ENCODE measurements around the gene SNX20.

The SNX20 gene

DNA sequence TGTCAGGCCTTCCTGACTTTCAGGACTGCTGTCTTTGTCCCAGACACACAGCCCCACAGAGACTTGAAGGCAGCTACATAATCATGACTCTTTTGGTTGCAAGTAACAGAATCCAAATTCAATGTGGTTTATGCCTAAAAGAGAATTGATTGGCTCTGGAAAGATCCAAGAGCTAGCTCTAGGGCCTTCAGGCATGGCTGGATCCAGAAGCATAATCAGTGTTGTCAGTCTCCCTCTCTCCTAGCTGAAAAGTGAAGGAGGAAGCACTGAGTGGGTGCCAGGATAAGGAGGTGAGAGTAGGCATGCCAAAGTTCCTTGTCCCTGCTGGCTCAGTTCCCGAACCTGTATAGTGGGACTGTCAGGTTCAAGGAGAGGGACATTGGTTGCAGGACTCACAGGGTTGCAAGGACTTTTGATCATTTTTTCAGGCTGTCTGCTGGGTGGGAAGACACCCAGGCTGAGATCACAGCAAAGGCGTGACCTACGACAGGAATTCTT, 25.5 kb downstream of the SNX20 start:
- ChIA-PET POLR2A (no interaction called here), CTCF (interaction anchor here (0.8 to 8.4 kb wide), 3 partner anchors 10 to 151 kb away, joined by 3 to 83 read pairs (median 3); no protein-coding TSS in a partner anchor)
- no peak for DNase-seq (ENCODE audit: extremely low spot score)
- TF ChIP-seq, protein P1, sequence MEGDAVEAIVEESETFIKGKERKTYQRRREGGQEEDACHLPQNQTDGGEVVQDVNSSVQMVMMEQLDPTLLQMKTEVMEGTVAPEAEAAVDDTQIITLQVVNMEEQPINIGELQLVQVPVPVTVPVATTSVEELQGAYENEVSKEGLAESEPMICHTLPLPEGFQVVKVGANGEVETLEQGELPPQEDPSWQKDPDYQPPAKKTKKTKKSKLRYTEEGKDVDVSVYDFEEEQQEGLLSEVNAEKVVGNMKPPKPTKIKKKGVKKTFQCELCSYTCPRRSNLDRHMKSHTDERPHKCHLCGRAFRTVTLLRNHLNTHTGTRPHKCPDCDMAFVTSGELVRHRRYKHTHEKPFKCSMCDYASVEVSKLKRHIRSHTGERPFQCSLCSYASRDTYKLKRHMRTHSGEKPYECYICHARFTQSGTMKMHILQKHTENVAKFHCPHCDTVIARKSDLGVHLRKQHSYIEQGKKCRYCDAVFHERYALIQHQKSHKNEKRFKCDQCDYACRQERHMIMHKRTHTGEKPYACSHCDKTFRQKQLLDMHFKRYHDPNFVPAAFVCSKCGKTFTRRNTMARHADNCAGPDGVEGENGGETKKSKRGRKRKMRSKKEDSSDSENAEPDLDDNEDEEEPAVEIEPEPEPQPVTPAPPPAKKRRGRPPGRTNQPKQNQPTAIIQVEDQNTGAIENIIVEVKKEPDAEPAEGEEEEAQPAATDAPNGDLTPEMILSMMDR (IDR thresholded peaks at IDR 0.05; ENCODE audit: control extremely low read depth, extremely low read depth, low read depth, missing control alignments) = no peak

GRCh38 chr16:50653633-50654519, 27.2 kb downstream of the SNX20 start:
- POLR2A ChIA-PET = no interaction called here
- CTCF ChIA-PET = interaction anchor here (1.0 to 8.4 kb wide), 4 partner anchors 11 to 629 kb away, joined by 3 to 83 read pairs (median 4); partner anchors contain the start of gene CNEP1R1
- TF ChIP-seq, protein P1 (IDR thresholded peaks at IDR 0.05; ENCODE audit: control extremely low read depth, extremely low read depth, low read depth, missing control alignments) = no peak
- no peak for DNase-seq (ENCODE audit: extremely low spot score)

- no peak for DNase-seq (ENCODE audit: extremely low spot score)
- ChIA-PET CTCF (interaction anchor here (1.0 to 8.4 kb wide), 4 partner anchors 10 to 628 kb away, joined by 3 to 83 read pairs (median 4); partner anchors contain the start of gene CNEP1R1), POLR2A (no interaction called here)
- TF ChIP-seq, protein P1 (IDR thresholded peaks at IDR 0.05; ENCODE audit: control extremely low read depth, extremely low read depth, low read depth, missing control alignments) = no peak
Observed at GRCh38 chr16:50652836-50653425, 28.2 kb downstream of the SNX20 start.

DNA sequence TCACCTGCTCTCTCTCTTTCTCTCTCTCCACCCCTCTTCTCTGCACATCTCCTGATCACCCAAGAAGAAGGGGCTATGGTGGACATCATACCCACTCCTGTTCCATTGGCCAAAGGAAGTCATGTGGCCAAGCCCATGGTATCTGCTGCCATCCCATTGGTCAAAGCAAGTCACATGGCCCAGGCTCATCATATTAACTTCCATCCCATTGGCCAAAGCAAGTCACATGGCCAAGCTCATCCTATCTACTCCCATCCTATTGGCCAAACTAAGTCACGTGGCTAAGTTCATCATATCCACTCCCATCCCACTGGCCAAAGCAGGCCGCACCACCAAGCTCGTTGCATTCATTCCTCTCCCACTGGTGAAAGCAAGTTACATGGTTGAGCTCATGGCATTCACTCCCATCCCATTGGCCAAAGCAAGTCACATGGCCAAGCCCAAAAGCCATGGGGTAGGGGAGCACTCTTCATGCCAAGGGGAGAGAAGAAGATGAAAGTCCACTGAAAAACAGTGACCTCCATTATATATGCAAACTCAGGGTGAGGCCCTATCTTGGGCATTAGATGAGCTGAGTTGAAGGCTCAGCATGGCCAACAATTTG, 29.2 kb downstream of the SNX20 start:
- TF ChIP-seq, protein P1 (IDR thresholded peaks at IDR 0.05; ENCODE audit: control extremely low read depth, extremely low read depth, low read depth, missing control alignments) = no peak
- DNase-seq (ENCODE audit: extremely low spot score) = no peak
- POLR2A ChIA-PET = no interaction called here
- CTCF ChIA-PET = interaction anchor here (1.1 to 8.4 kb wide), 4 partner anchors 10 to 25 kb away, joined by 3 to 83 read pairs (median 4); no protein-coding TSS in a partner anchor

- ChIA-PET POLR2A (no interaction called here), CTCF (interaction anchor here (1.0 kb wide), 1 partner anchor 19 kb away, joined by 3 read pairs; no protein-coding TSS in a partner anchor)
- TF ChIP-seq, protein P1 (IDR thresholded peaks at IDR 0.05; ENCODE audit: control extremely low read depth, extremely low read depth, low read depth, missing control alignments) = no peak
- no peak for DNase-seq (ENCODE audit: extremely low spot score)
Observed at GRCh38 chr16:50646345-50646744, 34.8 kb downstream of the SNX20 start.

Data from GM10248 (cell line).